NCI-H128 (cell line): ENCODE measurements around the gene ANKK1.

Experiments used
- DNase-seq: peaks from one replicate; lab custom pipeline; 2025; ENCODE audit not compliant: unreplicated experiment; lab: John Stamatoyannopoulos, UW

ANKK1 gene

GRCh38 chr11:113377681-113378412 is 9.7 kb upstream of the ANKK1 start:
- DNase-seq = no peak

GRCh38 chr11:113378692-113379091 is 8.9 kb upstream of the ANKK1 start:
- DNase-seq = no peak

DNA sequence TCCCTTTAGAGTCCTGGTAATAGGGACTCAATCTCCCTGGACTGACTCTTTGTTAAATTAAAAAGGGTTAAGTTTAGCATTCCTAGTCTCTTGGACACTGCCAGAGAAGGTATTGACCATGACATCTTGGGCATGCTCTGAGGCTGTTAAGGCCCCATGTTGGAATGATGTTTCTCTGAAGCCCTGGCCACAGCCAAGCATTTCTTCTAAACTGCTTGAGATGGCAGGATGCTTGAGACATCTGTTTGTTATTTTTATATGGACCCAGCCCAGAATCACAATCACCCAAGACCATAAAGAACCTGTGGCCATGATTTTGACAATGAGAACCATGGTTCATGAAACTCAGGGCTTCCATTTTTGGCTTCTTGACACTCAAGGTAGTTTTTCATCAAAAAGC is 5.5 kb upstream of the ANKK1 start:
- DNase-seq = no peak

GRCh38 chr11:113384551-113384950 is 3.0 kb upstream of the ANKK1 start:
- DNase-seq = no peak

DNA sequence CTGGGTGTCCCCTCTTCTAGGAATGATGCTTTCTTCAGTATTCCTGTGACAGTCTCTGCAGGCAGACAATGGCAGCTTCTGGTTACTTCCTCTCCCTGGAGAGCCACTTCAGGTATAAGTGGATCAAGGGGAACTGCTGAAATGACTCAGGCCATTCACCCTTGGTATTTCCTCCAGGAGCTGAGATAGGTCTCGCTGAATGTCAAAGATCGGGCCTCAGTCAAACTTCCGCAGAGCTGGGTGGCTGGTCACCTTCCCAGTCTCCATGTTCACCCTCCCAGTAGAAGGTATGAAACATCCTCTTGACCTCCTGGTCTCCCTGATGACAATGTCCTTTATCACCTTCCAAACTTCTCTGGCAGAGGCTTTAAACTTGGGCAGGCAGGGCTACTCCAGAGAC is 1.8 kb upstream of the ANKK1 start:
- no peak for DNase-seq

- no peak for DNase-seq
These were observed 713 bp upstream of the ANKK1 start for GRCh38 chr11:113386866-113387265.

DNA sequence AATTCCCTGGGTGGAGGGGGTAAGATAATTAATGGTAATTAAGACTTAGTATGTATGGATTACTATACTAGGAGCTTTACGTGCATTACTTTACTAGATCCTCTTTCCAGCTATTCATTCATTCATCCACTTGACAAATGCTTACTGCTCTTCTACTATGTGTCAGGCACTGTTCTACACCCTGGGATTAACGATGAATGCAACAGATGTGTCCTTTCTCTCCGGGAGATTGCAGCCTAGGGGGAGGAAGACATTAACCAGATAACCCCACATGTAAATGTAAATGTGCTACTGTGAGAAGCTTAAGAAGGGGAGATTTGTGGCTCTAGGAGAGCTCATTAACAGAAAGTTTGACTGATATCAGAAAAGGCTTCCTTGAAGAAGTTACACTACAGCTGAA is 1.7 kb downstream of the ANKK1 start:
- DNase-seq = no peak

DNA sequence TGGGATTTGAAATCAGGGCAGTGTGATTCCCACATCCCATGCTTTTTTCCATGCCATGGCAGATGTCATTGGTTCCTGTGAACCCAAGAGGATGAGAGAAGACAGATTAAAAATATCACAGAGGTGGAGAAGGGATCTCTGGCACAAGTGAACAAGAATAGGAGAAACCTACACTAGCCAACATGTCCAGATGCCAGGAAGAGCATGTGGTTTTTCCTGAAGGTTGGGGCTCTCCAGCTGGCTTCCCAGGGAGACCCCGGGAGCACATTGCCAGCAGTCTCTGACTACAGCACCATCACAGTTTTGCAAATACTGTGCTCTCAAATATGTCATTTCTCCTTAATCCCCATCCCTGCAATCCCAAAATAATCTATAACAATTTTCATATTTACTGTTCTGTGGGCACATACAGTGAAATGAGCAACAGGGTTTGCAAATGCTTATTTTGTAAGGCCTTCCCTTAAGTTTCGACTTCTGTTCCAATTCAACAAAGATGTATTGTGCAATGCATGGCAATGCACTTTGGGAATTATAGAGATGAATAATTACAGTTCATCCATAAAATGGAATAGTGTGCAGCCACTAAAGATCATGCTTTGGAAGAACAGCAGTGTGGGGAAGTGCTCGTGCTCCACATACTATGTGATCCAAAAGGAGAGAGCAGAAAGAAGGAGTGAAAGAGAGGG is 4.8 kb downstream of the ANKK1 start:
- no peak for DNase-seq

- no peak for DNase-seq
These were observed 6.0 kb downstream of the ANKK1 start for GRCh38 chr11:113393501-113393985.

GRCh38 chr11:113394919-113395318 is 7.3 kb downstream of the ANKK1 start:
- DNase-seq = no peak

GRCh38 chr11:113395782-113396336 is 8.3 kb downstream of the ANKK1 start:
- DNase-seq = no peak

- no peak for DNase-seq
These were observed 9.1 kb downstream of the ANKK1 start for GRCh38 chr11:113396690-113397089.

DNA sequence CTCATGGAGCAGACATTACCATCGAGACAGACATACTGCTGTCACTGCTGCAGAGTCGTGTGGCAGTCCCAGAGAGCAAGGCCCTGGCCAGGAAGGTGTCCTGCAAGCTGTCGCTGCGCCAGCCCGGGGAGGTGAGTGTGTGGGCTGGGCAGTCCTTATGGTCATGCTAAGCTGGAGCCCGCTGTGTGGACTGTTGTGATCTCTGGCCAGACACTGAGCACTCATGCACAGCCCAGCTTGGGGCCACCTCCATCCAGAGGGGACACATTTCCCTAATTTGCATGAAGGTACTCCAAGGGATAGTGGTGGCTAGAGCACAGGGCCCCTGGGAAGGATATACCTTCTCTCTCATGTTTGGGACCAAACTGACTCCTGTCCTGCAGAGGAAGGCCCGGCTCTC is 9.6 kb downstream of the ANKK1 start:
- no peak for DNase-seq

GRCh38 chr11:113397821-113398220 is 10.2 kb downstream of the ANKK1 start:
- no peak for DNase-seq

DNA sequence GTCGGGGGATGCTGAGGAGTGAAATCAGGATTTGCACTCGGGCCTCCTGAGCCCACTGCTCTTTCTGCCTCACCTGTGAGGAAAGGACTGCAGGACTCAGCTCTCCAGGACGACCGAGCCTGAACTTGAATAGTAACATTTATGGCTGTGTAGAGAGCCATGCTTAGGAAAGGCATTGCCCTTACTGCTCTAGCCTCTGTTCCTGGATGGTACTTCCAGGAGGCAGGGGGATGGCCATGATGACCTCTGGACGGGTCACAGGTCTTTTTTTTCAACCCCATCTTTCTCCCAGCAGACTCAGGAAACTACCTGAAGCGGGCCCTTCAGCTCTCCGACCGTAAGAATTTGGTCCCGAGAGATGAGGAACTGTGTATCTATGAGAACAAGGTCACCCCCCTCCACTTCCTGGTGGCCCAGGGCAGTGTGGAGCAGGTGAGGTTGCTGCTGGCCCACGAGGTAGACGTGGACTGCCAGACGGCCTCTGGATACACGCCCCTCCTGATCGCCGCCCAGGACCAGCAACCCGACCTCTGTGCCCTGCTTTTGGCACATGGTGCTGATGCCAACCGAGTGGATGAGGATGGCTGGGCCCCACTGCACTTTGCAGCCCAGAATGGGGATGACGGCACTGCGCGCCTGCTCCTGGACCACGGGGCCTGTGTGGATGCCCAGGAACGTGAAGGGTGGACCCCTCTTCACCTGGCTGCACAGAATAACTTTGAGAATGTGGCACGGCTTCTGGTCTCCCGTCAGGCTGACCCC is 11.3 kb downstream of the ANKK1 start:
- DNase-seq = no peak

- DNase-seq = no peak
These were observed 13.2 kb downstream of the ANKK1 start for GRCh38 chr11:113400631-113401230.

DNA sequence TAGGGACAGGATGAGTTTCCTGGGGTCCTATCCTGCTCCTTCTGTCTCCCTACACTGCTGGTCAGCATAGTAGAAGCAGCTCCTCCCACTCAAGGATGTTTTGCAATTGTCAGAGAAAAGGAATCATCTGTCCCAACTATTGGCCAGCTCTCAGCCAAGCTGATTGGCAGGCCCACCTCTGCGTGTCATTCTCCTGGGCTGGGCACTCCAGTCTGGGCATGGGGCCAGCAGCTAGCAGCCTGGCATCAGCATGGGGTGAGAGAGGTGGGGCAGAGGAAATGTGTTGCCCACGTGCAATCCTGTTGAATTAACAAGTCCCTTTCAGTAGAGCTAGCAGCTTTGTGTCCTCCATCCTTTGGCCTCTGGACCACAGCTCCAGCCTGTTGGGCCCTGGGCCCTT is 14.1 kb downstream of the ANKK1 start:
- DNase-seq = peak; percentile 88

- DNase-seq = no peak
These were observed 17.4 kb downstream of the ANKK1 start for GRCh38 chr11:113404859-113405430.

DNA sequence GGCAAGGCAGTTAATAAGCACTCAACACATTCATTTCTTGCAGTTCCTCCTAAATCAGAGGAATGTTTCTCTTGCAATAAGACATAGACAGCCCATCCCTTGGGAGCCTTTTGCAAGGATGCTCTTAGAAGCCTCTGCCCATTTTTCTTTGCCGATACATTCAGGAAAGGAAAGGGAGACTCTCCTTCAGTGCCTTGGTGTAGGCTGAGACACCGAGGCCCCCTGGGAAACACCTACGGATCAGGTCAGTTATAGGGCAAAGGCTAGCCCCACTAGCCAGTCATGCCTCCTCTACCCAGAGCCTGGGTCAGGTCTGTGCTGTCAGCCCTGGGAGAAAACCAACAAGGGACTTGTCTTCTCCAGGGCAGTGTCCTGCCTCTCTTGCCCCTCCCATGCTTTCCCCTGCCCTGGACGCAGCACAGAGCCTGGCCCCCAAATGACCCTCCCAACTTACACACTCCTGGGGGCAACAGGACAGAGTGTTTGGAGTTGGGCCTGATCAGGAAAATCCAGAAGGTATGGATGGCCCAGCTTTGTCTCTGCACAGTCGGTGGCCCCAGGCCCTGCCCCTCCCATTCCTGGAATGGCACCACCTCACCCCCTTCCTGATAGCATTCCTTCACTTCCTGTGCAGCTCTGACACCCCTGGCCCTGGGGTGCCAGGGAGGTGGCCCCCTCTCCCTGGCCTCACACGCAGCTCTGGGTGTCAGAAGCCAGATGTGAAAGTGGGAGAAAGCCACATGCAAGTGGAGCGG is 18.3 kb downstream of the ANKK1 start:
- no peak for DNase-seq

DNA sequence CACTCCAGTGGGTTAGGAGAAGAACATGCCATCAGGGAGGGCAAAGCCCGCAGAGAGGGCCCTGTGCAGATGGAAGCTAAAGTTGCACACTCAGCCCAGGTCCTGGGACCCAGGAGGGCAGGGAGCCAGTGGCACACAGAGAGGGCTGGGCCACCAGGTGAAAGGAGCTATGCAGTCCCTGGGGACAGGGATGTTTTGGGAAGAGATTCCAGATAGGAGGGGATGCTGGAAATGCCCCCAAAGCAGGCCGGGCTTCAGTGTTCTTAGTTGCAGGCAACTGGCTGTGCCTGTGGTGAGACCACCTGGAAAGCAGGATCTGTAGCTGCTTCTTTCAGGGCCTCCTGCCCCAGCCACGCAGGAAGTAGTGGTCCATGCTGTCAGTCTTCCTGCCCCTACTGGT is 19.6 kb downstream of the ANKK1 start:
- no peak for DNase-seq
